Lower leg skin (tissue), 3 donors: Measurements from ENCODE around the gene HHIPL1.

Experiments used
- POLR2A ChIP-seq, 2 donors: fragments of 450-650 bp; IDR thresholded peaks; one replicate each; pipeline ENCODE4 v1.6.1; 2016 to 2017; ENCODE audit warnings: antibody characterized with exemption in 2 of 2, mild to moderate bottlenecking in 1 of 2, moderate library complexity in 1 of 2
- TF ChIP-seq, protein P1 (sequence below), 3 donors: fragments of 450-650 bp; IDR thresholded peaks; one replicate each; pipeline ENCODE4 v1.5.1; 2016; ENCODE audit warnings: antibody characterized with exemption in 3 of 3, mild to moderate bottlenecking in 3 of 3, moderate library complexity in 2 of 3

DNA sequence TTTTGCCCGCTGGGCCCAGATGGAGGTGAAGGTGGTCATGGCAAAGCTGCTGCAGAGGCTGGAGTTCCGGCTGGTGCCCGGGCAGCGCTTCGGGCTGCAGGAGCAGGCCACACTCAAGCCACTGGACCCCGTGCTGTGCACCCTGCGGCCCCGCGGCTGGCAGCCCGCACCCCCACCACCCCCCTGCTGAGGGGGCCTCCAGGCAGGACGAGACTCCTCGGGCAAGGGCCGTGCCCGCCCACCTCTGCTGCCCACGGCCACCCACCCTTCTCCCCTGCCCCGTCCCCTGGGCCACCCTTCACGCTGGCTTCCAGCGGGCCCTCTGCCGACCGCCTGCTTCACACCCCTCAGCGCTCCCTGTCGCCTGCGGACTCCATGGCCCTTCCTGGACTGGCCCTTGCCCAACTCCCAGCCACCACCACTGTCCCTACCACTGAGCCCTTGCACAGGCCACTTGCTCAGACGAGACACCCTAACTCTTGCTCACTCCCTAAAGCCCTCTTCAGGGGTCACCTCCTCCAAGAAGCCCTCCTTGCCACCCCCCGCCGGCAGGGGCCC, 81.7 kb downstream of the HHIPL1 start:
- TF ChIP-seq, protein P1, sequence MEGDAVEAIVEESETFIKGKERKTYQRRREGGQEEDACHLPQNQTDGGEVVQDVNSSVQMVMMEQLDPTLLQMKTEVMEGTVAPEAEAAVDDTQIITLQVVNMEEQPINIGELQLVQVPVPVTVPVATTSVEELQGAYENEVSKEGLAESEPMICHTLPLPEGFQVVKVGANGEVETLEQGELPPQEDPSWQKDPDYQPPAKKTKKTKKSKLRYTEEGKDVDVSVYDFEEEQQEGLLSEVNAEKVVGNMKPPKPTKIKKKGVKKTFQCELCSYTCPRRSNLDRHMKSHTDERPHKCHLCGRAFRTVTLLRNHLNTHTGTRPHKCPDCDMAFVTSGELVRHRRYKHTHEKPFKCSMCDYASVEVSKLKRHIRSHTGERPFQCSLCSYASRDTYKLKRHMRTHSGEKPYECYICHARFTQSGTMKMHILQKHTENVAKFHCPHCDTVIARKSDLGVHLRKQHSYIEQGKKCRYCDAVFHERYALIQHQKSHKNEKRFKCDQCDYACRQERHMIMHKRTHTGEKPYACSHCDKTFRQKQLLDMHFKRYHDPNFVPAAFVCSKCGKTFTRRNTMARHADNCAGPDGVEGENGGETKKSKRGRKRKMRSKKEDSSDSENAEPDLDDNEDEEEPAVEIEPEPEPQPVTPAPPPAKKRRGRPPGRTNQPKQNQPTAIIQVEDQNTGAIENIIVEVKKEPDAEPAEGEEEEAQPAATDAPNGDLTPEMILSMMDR (IDR thresholded peaks at IDR 0.05), result no peak
- no peak for TF ChIP-seq POLR2A (IDR thresholded peaks at IDR 0.05)
